ENCODE measurements around the gene KRT33B.

DNA sequence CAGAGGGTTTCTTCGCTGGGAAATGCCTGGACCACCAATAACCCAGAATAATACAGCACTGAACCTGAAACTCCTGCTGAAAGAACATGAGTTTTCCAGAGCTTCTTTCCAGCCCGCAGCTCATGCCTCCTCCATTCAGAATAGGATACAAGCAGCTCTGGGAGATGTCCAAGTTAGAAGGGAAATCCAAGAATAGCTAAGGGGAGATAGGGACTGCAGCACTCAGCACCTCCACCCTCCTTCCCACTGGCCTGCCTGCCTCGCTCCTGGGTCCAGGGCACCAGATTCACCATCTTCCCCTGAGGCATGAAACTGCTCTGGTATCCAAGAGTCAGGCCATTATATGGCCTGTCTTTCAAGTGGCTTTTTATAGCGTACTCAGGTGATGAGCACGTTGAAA lies 23.7 kb upstream of the KRT33B start:
- TF ChIP-seq, protein P1, sequence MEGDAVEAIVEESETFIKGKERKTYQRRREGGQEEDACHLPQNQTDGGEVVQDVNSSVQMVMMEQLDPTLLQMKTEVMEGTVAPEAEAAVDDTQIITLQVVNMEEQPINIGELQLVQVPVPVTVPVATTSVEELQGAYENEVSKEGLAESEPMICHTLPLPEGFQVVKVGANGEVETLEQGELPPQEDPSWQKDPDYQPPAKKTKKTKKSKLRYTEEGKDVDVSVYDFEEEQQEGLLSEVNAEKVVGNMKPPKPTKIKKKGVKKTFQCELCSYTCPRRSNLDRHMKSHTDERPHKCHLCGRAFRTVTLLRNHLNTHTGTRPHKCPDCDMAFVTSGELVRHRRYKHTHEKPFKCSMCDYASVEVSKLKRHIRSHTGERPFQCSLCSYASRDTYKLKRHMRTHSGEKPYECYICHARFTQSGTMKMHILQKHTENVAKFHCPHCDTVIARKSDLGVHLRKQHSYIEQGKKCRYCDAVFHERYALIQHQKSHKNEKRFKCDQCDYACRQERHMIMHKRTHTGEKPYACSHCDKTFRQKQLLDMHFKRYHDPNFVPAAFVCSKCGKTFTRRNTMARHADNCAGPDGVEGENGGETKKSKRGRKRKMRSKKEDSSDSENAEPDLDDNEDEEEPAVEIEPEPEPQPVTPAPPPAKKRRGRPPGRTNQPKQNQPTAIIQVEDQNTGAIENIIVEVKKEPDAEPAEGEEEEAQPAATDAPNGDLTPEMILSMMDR (IDR thresholded peaks at IDR 0.05; ENCODE audit: insufficient read depth, low read depth, low read length): no peak
- TF ChIP-seq EZH2 (IDR thresholded peaks at IDR 0.05; ENCODE audit: insufficient read depth, low read length): no peak
